HCT116 (cell line): Measurements from ENCODE around the gene FDXACB1. TPM values are rescaled to one million over a fixed set of nuclear protein-coding genes. Genes with fewer than 3 reads are reported as not detected.

Experiments used
- ATAC-seq: fragments of 200-7000 bp; cut with Tn5 transposase; 2 replicates; pipeline ENCODE4 v1.9.1; 2020; ENCODE audit warnings: mild to moderate bottlenecking, moderate library complexity
- BruUV-seq: library from RNA; stranded (reverse); fragments of 400-500 nt; replicated peaks from 2 replicates; lab custom pipeline; 2021; lab: Mats Ljungman, UMichigan
- CTCF ChIA-PET: fragments of 300-600 bp; sonication (Branson Sonifier 250); formaldehyde crosslinking; loops from one replicate; lab custom pipeline; 2021; ENCODE audit warnings: antibody characterized with exemption; lab: Charles Lee
- POLR2A ChIA-PET: fragments of 300-600, 350-600 bp; sonication (Branson Sonifier 250); formaldehyde crosslinking; loops from one replicate; lab custom pipeline; 2021; ENCODE audit warnings: antibody characterized with exemption; lab: Charles Lee
- RAD21 ChIA-PET, 2 experiments: fragments of 300-600 bp; sonication (Branson Sonifier 250); formaldehyde crosslinking; loops; one replicate each; lab custom pipeline; 2023; ENCODE audit warnings: low total read pairs in 2 of 2; ENCODE audit not compliant: uncharacterized antibody in 2 of 2, unreplicated experiment in 2 of 2, low non-redundant PET in 1 of 2; lab: Charles Lee
- DNase-seq: peaks from one replicate; pipeline ENCODE4 v3.0.0-alpha.2; 2010; ENCODE audit warnings: low read depth, low spot score
- H2AFZ ChIP-seq: fragments of 200-600 bp; shearing (Covaris generic), sonication (generic); 2 replicates; pipeline ENCODE4 v1.6.1; 2017; ENCODE audit warnings: low read depth, mixed run types, mixed read lengths, antibody characterized with exemption, low read length; ENCODE audit not compliant: poor library complexity, severe bottlenecking
- H3K27ac ChIP-seq: 2 replicates; pipeline ENCODE4 v1.5.1; 2012; ENCODE audit warnings: low read depth, low read length
- H3K27me3 ChIP-seq: fragments of 200-600 bp; sonication (generic); 2 replicates; pipeline ENCODE4 v1.6.1; 2016; ENCODE audit warnings: mixed run types, low read length, mixed read lengths; ENCODE audit not compliant: insufficient read depth
- H3K36me3 ChIP-seq, 2 experiments: fragments of 200-500 bp in 1 of 2; fragments of 200-600 bp in 1 of 2; sonication (Bioruptor generic) in 1 of 2; sonication (generic) in 1 of 2; 2 replicates each; pipeline versions ENCODE4 v1.5.1 to v1.6.1; 2014 to 2016; ENCODE audit warnings: low read length in 2 of 2, inconsistent platforms in 1 of 2, mixed read lengths in 1 of 2, mixed run types in 1 of 2; ENCODE audit not compliant: insufficient read depth in 2 of 2, control insufficient read depth in 1 of 2
- H3K4me1 ChIP-seq, 2 experiments: fragments of 200-600 bp in 1 of 2; sonication (generic) in 1 of 2; 2 replicates each; pipeline versions ENCODE4 v1.5.1 to v1.6.1; 2012 to 2017; ENCODE audit warnings: low read length in 2 of 2, inconsistent platforms in 1 of 2, mild to moderate bottlenecking in 1 of 2, mixed read lengths in 1 of 2, mixed run types in 1 of 2, moderate library complexity in 1 of 2; ENCODE audit not compliant: insufficient read depth in 2 of 2, control insufficient read depth in 1 of 2
- H3K4me2 ChIP-seq: fragments of 200-600 bp; sonication (generic); 2 replicates; pipeline ENCODE4 v1.6.1; 2017; ENCODE audit warnings: mixed run types, low read length, mixed read lengths
- H3K4me3 ChIP-seq, 2 experiments: fragments of 200-600 bp in 1 of 2; sonication (generic) in 1 of 2; replicated peaks in 1 of 2; 2 replicates each; pipeline ENCODE4 v1.5.1; 2011 to 2016; ENCODE audit warnings: low read length in 2 of 2, control low read depth in 1 of 2, low read depth in 1 of 2, mild to moderate bottlenecking in 1 of 2, mixed read lengths in 1 of 2, mixed run types in 1 of 2
- H3K79me2 ChIP-seq: fragments of 200-600 bp; sonication (generic); 2 replicates; pipeline ENCODE4 v1.6.1; 2017; ENCODE audit warnings: mild to moderate bottlenecking, mixed run types, low read length, moderate library complexity, mixed read lengths; ENCODE audit not compliant: insufficient read depth
- H3K9ac ChIP-seq: fragments of 200-600 bp; sonication (generic); 2 replicates; pipeline ENCODE4 v1.6.1; 2016; ENCODE audit warnings: low read length, mixed read lengths
- H3K9me2 ChIP-seq: fragments of 200-600 bp; sonication (generic), shearing (Covaris generic); 2 replicates; pipeline ENCODE4 v1.6.1; 2017; ENCODE audit warnings: mixed run types, mild to moderate bottlenecking, moderate library complexity; ENCODE audit not compliant: insufficient read depth
- H3K9me3 ChIP-seq, 2 experiments: fragments of 200-500 bp in 1 of 2; fragments of 200-600 bp in 1 of 2; sonication (Bioruptor generic) in 1 of 2; sonication (generic) in 1 of 2; 2 replicates each; pipeline ENCODE4 v1.6.1; 2014 to 2017; ENCODE audit warnings: low read length in 2 of 2, mixed read lengths in 2 of 2, inconsistent platforms in 1 of 2, low read depth in 1 of 2, mild to moderate bottlenecking in 1 of 2, mixed run types in 1 of 2, moderate library complexity in 1 of 2; ENCODE audit not compliant: control insufficient read depth in 1 of 2, insufficient read depth in 1 of 2
- H4K20me1 ChIP-seq: fragments of 200-600 bp; sonication (generic), shearing (Covaris generic); 2 replicates; pipeline ENCODE4 v1.6.1; 2017; ENCODE audit warnings: mixed run types, mild to moderate bottlenecking, moderate library complexity; ENCODE audit not compliant: insufficient read depth
- CBX3 ChIP-seq: IDR thresholded peaks from 2 replicates; pipeline ENCODE4 v1.6.1; 2012; ENCODE audit warnings: low read depth
- CEBPB ChIP-seq: IDR thresholded peaks from 2 replicates; pipeline ENCODE4 v1.6.1; 2012; ENCODE audit warnings: low read depth
- CTCF ChIP-seq, 3 experiments: fragments of 200-600 bp in 1 of 3; sonication (generic) in 1 of 3; IDR thresholded peaks in 2 of 3; conservative IDR thresholded peaks in 1 of 3; 2 replicates each; pipeline ENCODE4 v1.5.1; 2012 to 2017; ENCODE audit warnings: low read depth in 2 of 3, low read length in 2 of 3, antibody characterized with exemption in 1 of 3, borderline replicate concordance in 1 of 3, control low read depth in 1 of 3, mild to moderate bottlenecking in 1 of 3, mixed read lengths in 1 of 3, mixed run types in 1 of 3, moderate library complexity in 1 of 3; ENCODE audit not compliant: insufficient read depth in 1 of 3
- ELF1 ChIP-seq: IDR thresholded peaks from 2 replicates; pipeline ENCODE4 v1.6.1; 2012; ENCODE audit warnings: low read depth, borderline replicate concordance
- EZH2 ChIP-seq: fragments of 200-600 bp; sonication (generic); IDR thresholded peaks from 2 replicates; pipeline ENCODE4 v1.6.1; 2017; ENCODE audit warnings: antibody characterized with exemption, mixed run types
- EZH2phosphoT487 ChIP-seq: fragments of 200-600 bp; IDR thresholded peaks from 2 replicates; pipeline ENCODE4 v1.6.1; 2018; ENCODE audit warnings: antibody characterized with exemption, borderline replicate concordance
- FOSL1 ChIP-seq: IDR thresholded peaks from 2 replicates; pipeline ENCODE4 v1.6.1; 2012; ENCODE audit warnings: low read depth
- POLR2A ChIP-seq: IDR thresholded peaks from 2 replicates; pipeline ENCODE4 v1.7.0; 2011; ENCODE audit warnings: borderline replicate concordance; ENCODE audit not compliant: insufficient read depth, insufficient read length; ENCODE audit errors: extremely low read depth
- POLR2AphosphoS5 ChIP-seq: IDR thresholded peaks from 2 replicates; pipeline ENCODE4 v1.6.1; 2011; ENCODE audit warnings: mild to moderate bottlenecking, low read depth, low read length, moderate library complexity
- RAD21 ChIP-seq: IDR thresholded peaks from 2 replicates; pipeline ENCODE4 v1.6.1; 2012; ENCODE audit warnings: low read depth, mild to moderate bottlenecking
- REST ChIP-seq: IDR thresholded peaks from 2 replicates; pipeline ENCODE4 v1.6.1; 2012; ENCODE audit warnings: low read depth
- SIN3A ChIP-seq: IDR thresholded peaks from 2 replicates; pipeline ENCODE4 v1.6.1; 2012; ENCODE audit warnings: low read depth
- SP1 ChIP-seq: IDR thresholded peaks from 2 replicates; pipeline ENCODE4 v1.6.1; 2012; ENCODE audit warnings: low read depth
- SRF ChIP-seq: IDR thresholded peaks from 2 replicates; pipeline ENCODE4 v1.6.1; 2012; ENCODE audit warnings: low read depth
- TCF7L2 ChIP-seq: IDR thresholded peaks from 2 replicates; pipeline ENCODE4 v1.7.0; 2011; ENCODE audit warnings: borderline replicate concordance, inconsistent platforms; ENCODE audit not compliant: insufficient read depth, insufficient read length; ENCODE audit errors: extremely low read depth
- YY1 ChIP-seq: IDR thresholded peaks from 2 replicates; pipeline ENCODE4 v1.6.1; 2011; ENCODE audit warnings: low read length, low read depth, moderate library complexity, mild to moderate bottlenecking; ENCODE audit not compliant: insufficient replicate concordance; ENCODE audit errors: extremely low read depth
- ZBTB33 ChIP-seq: IDR thresholded peaks from 2 replicates; pipeline ENCODE4 v1.6.1; 2011; ENCODE audit warnings: mild to moderate bottlenecking, low read length, moderate library complexity; ENCODE audit not compliant: insufficient replicate concordance; ENCODE audit errors: extremely low read depth
- ZNF274 ChIP-seq: fragments of 200-500 bp; sonication (Bioruptor generic); IDR thresholded peaks from 2 replicates; pipeline ENCODE4 v1.6.1; 2014; ENCODE audit warnings: mild to moderate bottlenecking, low read depth, low read length, inconsistent platforms
- intact Hi-C: fragments of 100-400 bp; cut with micrococcal nuclease; formaldehyde crosslinking; loops from 2 replicates; pipeline ENCODE4 v1.10.0; 2022
- total RNA-seq: library from RNA; stranded (reverse); gene quantifications from one replicate; pipeline ENCODE4 v1.2.1, GENCODE V29; 2021; ENCODE audit not compliant: unreplicated experiment
- TF ChIP-seq, protein P1 (sequence below): IDR thresholded peaks from 2 replicates; pipeline ENCODE4 v1.6.1; 2012
- TF ChIP-seq, protein P2 (sequence below): IDR thresholded peaks from 2 replicates; pipeline ENCODE4 v1.6.1; 2012

Gene FDXACB1
- total RNA-seq, 1 experiment from 2014 or later, result 3.8 TPM

DNA sequence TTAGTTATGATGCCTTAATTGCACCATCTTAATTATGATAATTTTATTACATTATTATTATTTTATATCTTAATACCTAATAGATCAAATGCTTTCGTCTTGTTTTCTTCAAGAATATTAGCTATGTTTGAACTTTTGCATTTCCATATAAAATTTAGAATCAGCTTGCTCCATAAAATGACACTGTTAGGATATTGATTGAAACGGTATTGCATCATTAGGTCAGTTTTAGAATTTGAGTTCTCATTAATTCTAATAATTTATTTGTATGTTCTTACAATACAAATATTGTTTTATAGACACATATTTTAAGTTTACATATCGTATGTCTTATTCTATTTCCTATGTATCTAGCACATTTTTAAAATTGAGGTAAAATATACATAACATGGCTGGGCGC, 7.1 kb upstream of the FDXACB1 start:
- ATAC-seq (no peak), DNase-seq (no peak)
- peaks cover 6% of the 10 kb centered on the region; the same call in 1 of the 2 replicates for H3K9me2 ChIP-seq
- intact Hi-C loops, result no loop called here
- no peaks in the 10 kb centered on the region for H3K9me3 ChIP-seq
- H3K4me1 ChIP-seq, result no peaks in the 10 kb centered on the region
- no peaks in the 10 kb centered on the region for H3K36me3 ChIP-seq
- ChIA-PET RAD21 (no interaction called here), CTCF (no interaction called here), POLR2A (no interaction called here)
- H3K9ac ChIP-seq, result no peak overlapping the region
- H3K79me2 ChIP-seq, result no peaks in the 10 kb centered on the region
- H2AFZ ChIP-seq, result no peak overlapping the region
- no peaks in the 10 kb centered on the region for H3K27me3 ChIP-seq
- H3K27ac ChIP-seq, result no peak overlapping the region
- BruUV-seq, result no TSS peak
- TF ChIP-seq POLR2A, result no peak
- no peak for TF ChIP-seq REST
- no peak for TF ChIP-seq YY1
- no peak for TF ChIP-seq FOSL1
- TF ChIP-seq ELF1, result no peak
- TF ChIP-seq EZH2, result no peak
- no peak for TF ChIP-seq POLR2AphosphoS5
- TF ChIP-seq, protein P1, sequence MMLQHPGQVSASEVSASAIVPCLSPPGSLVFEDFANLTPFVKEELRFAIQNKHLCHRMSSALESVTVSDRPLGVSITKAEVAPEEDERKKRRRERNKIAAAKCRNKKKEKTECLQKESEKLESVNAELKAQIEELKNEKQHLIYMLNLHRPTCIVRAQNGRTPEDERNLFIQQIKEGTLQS, result no peak
- no peak for TF ChIP-seq SP1
- no peak for TF ChIP-seq EZH2phosphoT487
- no peak for TF ChIP-seq SRF
- TF ChIP-seq ZNF274, result no peak
- TF ChIP-seq TCF7L2, result no peak
- no peak for TF ChIP-seq CEBPB
- no peak for TF ChIP-seq RAD21
- TF ChIP-seq CTCF (IDR thresholded peaks at IDR 0.05 in 2 of 3, conservative IDR thresholded peaks at IDR 0.05 in 1 of 3; ENCODE audit: borderline replicate concordance in 1 of 3, insufficient read depth in 1 of 3, low read depth in 2 of 3, low read length in 2 of 3), result no peak
- no peak for TF ChIP-seq CBX3
- TF ChIP-seq, protein P2, sequence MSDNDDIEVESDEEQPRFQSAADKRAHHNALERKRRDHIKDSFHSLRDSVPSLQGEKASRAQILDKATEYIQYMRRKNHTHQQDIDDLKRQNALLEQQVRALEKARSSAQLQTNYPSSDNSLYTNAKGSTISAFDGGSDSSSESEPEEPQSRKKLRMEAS, result no peak
- no peak for TF ChIP-seq SIN3A
- TF ChIP-seq ZBTB33, result no peak
- H3K4me3 ChIP-seq, result no peak overlapping the region
- H4K20me1 ChIP-seq, result no peaks in the 10 kb centered on the region
- no peak overlapping the region for H3K4me2 ChIP-seq
